Measurements from ENCODE around the gene SH2D4B. TPM values are rescaled to one million over a fixed set of nuclear protein-coding genes. Genes with fewer than 3 reads are reported as not detected.

Gene SH2D4B
- total and polyA plus RNA-seq, 5 experiments from 2014 or later = 0.11 to 0.36 TPM; not detected in 3

Other genes with a start within 250 kb of the SH2D4B start
- not detected for gene MAT1A, start 248.2 kb upstream of the SH2D4B start, total RNA-seq
- not detected for gene MAT1A, start 248.2 kb upstream of the SH2D4B start, polyA plus RNA-seq
- not detected for gene DYDC1, start 181.1 kb upstream of the SH2D4B start, total RNA-seq
- not detected for gene DYDC1, start 181.1 kb upstream of the SH2D4B start, polyA plus RNA-seq
- gene DYDC2, start 181.1 kb upstream of the SH2D4B start, total RNA-seq = not detected
- not detected for gene DYDC2, start 181.1 kb upstream of the SH2D4B start, polyA plus RNA-seq
- 10 to 100 TPM; 10.2 to 11.6 TPM for gene PRXL2A, start 129.4 kb upstream of the SH2D4B start, total RNA-seq
- 10 to 100 TPM; 13.8 to 21.3 (median 16.1) TPM for gene PRXL2A, start 129.4 kb upstream of the SH2D4B start, polyA plus RNA-seq
- 100 to 1,000 TPM; 163 to 165 TPM for gene TSPAN14, start 83.6 kb upstream of the SH2D4B start, total RNA-seq
- 100 to 1,000 TPM; 152 to 293 (median 155) TPM for gene TSPAN14, start 83.6 kb upstream of the SH2D4B start, polyA plus RNA-seq